HG02763 (cell line): ENCODE data around the gene USP27X.
A peak's percentile ranks its signal among the peaks of the same experiment; 100 is the strongest.

Source experiments
- ATAC-seq: cut with Tn5 transposase; IDR thresholded peaks from one replicate; pipeline ENCODE4 v1.9.1; 2021; ENCODE audit warnings: mild to moderate bottlenecking, moderate library complexity; ENCODE audit not compliant: unreplicated experiment

Gene USP27X

DNA sequence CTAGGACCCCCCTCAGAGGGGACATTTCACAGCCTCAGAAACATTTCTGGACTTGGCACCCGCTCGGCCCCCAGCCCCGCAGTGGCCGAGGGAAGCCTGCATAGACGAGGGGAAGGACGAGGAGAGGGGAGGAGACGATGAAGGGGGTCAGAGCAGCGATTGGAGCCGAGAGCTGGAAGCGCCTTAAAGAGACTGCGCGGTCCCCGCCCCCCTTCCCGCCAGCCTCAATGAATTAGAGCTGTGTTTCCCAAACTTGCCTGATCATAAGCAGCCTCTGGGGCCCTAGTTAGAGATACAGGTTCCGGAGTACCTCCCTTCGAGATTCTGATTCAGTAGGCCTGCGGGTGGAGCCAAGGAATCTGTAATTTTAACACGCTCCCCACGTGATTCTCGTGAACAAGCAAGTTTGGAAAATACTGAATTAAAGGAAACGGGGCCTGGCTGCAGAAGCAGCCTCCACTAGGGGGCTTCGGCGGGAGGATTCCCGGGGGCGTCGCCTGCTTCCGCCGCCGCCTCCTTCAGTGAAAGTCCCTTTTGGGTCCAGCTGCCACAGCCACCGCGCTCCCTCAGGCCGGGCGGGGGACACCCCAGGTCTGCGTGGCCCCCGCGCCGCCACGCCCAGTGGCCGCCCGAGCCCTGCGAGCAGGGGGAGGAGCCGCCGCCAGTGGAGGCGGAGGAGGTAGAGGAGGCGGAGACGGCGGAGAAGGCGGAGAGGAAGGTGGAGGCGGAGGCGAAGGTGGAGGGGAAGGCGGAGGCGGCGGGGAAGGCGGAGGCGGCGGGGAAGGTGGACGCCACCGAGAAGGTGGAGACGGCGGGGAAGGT, at the start of gene USP27X:
Gene USP27X, plus strand, starts transcription at position 651 of the 822 bp plus-strand sequence. CDS start 824 bp downstream, outside the sequence.
- peak; percentile 85 for ATAC-seq

GRCh38 chrX:49838374-49838773, 40.9 kb upstream of the USP27X start:
- ATAC-seq: no peak

DNA sequence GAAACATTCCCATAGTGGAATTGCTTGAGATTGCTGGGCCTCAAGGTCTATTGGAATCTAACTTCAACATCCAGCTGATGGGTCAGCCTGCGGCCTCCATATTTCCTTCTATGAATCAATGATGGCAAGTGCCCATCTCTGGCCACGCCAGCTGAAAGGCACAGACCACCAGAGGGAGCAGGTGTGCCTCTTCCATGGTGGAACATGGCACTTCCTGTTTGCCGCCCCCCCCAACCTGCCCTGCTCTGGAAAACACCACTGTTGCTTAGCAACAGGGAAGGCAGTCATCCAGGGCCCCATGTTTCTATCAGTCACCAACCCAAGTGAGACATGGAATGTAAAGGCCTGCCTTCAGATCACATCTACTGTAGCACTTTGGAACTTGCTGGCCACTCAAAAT, 38.6 kb upstream of the USP27X start:
- no peak for ATAC-seq

DNA sequence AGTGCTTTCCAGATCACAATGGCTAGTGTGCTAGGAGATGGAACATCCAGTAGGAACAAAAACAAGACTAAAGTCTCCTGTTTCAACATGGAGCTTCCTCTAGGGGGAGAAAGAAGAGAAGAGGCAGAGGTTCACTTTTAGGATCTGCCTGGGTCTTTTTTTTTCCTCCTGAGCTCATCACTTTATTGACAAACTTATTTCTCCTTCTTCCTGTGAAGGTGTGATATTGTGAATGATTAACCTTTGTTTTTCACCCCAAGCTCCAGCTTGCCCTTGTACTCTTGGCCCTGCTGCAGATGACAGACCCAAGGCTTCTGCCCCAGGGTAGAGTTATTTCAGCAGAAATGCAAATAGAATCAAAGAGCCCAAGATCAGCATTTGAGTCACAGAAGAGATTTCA, 36.7 kb upstream of the USP27X start:
- no peak for ATAC-seq

DNA sequence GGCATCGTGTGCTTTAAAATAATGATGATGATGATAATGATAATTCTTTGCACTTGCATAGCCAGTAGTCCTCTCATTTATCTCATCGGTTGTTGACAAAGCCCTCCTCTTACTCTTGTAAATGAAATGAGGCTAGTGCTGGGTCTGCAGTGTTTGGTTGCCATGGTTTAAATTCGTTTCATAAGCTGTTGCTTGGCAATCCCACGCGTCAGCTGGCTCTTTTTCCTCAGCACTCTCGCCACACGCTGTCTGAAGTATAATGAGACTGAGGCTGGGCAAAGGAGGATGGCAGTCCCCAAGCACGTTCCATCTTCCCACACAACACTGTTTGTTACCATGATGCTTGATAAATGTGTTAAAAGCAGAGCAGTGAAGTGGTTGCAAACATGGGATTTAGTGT, 34.7 kb upstream of the USP27X start:
- no peak for ATAC-seq

- ATAC-seq: no peak
Measured at GRCh38 chrX:49845701-49846403, 33.4 kb upstream of the USP27X start.

DNA sequence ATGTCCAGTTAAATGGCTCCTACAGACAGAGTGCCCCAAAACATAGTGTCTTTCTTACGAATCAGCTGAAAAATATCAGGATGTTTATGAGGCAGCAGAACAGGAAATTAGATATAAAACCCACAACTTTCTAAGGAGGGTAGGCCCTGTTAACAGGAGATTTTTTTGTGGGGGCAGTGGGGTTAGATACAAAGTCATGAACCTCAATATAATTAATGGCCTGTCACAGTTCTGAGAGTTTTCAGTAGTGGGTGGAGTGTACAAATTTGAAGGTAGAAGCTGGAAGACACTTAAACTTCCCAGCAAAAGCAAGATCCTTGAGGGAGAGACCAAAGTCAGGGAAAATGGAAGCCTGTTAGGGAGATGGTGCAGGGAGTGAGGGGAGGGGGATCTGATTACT, 32.8 kb upstream of the USP27X start:
- ATAC-seq: no peak

GRCh38 chrX:49848275-49848674, 31.0 kb upstream of the USP27X start:
- no peak for ATAC-seq

DNA sequence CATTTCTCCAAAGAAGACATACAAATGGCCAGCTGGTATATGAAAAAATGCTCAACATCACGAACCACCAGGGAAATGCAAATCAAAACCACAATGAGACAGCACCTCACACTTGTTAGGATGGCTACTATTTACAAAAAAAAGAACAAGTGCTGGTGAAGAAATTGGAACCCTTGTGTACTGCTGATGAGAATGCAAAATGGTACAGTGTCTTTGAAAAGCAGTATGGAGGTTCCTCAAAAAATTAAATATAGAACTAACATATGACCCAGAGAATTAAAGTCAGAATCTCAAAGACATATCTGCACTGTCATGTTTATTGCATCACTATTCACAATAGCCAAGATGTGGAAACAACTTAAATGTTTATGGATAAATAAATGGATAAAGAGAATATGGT, 29.3 kb upstream of the USP27X start:
- no peak for ATAC-seq

- ATAC-seq: no peak
Measured at GRCh38 chrX:49853661-49854060, 25.6 kb upstream of the USP27X start.

GRCh38 chrX:49856819-49857218, 22.5 kb upstream of the USP27X start:
- no peak for ATAC-seq

GRCh38 chrX:49858341-49858740, 20.9 kb upstream of the USP27X start:
- ATAC-seq: no peak

- no peak for ATAC-seq
Measured at GRCh38 chrX:49859491-49859890, 19.8 kb upstream of the USP27X start.

GRCh38 chrX:49860867-49861535, 18.3 kb upstream of the USP27X start:
- no peak for ATAC-seq

DNA sequence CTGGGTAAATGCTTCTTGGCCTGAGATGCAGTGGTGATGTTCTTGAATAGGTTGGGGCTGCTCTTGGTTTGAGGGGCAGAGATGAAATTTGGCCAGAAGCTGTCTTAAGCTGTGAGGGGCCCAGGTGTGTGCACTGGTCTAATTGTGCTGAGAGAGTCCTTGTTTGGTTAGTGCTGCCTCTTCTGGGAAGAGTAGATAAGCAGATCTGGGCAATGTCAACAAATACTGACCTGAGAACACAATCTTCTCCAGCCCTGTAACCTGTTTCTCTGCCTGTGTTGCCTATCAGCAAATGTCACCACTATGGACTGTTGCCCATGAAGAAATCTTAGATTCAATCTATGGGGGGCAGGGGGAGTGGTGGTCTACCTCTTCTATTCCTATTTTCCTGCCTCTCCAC, 17.2 kb upstream of the USP27X start:
- ATAC-seq: no peak

- no peak for ATAC-seq
Measured at GRCh38 chrX:49868739-49869138, 10.5 kb upstream of the USP27X start.

- no peak for ATAC-seq
Measured at GRCh38 chrX:49876750-49877149, 2.5 kb upstream of the USP27X start.

GRCh38 chrX:49877397-49878101, 1.7 kb upstream of the USP27X start:
- no peak for ATAC-seq

- ATAC-seq: no peak
Measured at GRCh38 chrX:49878128-49878833, 1.0 kb upstream of the USP27X start.

DNA sequence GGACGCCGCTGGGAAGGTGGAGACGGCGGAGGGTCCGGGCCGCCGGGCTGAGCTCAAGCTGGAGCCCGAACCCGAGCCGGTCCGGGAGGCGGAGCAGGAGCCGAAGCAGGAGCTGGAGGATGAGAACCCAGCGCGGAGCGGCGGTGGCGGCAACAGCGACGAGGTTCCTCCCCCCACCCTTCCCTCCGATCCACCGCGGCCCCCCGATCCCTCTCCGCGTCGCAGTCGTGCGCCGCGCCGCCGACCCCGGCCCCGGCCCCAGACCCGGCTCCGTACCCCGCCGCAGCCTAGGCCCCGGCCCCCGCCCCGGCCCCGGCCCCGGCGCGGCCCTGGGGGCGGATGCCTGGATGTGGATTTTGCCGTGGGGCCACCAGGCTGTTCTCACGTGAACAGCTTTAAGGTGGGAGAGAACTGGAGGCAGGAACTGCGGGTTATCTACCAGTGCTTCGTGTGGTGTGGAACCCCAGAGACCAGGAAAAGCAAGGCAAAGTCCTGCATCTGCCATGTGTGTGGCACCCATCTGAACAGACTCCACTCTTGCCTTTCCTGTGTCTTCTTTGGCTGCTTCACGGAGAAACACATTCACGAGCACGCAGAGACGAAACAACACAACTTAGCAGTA, 483 bp downstream of the USP27X start:
- ATAC-seq: peak; percentile 4
